ENCODE data around the gene SMC5.

Gene SMC5

DNA sequence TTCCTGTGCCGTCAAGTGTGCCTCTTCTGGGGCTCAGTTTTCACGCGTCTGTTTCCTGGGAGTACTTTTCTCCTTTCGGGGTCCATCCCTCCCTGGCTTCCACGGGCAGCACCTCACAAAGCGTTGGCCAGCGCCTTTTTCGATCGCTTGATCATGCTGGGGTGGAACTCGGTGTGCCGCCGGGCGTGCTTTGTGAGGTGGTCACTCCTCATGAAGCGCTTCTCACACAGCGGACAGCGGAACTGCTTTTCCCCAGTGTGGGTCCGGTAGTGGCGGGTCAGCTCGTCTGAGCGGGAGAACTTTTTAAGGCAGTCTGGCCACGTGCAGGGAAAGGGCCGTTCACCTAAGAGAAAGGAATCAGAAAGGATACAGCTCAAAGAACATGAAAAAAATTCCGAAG, 128.9 kb downstream of the SMC5 start:
- TF ChIP-seq, protein P1, sequence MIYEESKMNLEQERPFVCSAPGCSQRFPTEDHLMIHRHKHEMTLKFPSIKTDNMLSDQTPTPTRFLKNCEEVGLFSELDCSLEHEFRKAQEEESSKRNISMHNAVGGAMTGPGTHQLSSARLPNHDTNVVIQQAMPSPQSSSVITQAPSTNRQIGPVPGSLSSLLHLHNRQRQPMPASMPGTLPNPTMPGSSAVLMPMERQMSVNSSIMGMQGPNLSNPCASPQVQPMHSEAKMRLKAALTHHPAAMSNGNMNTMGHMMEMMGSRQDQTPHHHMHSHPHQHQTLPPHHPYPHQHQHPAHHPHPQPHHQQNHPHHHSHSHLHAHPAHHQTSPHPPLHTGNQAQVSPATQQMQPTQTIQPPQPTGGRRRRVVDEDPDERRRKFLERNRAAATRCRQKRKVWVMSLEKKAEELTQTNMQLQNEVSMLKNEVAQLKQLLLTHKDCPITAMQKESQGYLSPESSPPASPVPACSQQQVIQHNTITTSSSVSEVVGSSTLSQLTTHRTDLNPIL (CRISPR knock-in tag; IDR thresholded peaks at IDR 0.05; ENCODE audit: low read depth) = no peak
- TF ChIP-seq ZC3H10 (CRISPR knock-in tag; IDR thresholded peaks at IDR 0.05) = no peak
- no peak for ATAC-seq

GRCh38 chr9:70389188-70389587, 130.4 kb downstream of the SMC5 start:
- TF ChIP-seq RARB (CRISPR knock-in tag; IDR thresholded peaks at IDR 0.05) (no peak), ZNF565 (CRISPR knock-in tag; conservative IDR thresholded peaks at IDR 0.05; ENCODE audit: low read depth) (no peak), PPARA (CRISPR knock-in tag; IDR thresholded peaks at IDR 0.05; ENCODE audit: borderline replicate concordance) (no peak), ZFP3 (CRISPR knock-in tag; IDR thresholded peaks at IDR 0.05) (no peak), PATZ1 (CRISPR knock-in tag; IDR thresholded peaks at IDR 0.05; ENCODE audit: borderline replicate concordance) (no peak), ZC3H10 (CRISPR knock-in tag; IDR thresholded peaks at IDR 0.05) (no peak), ESRRG (CRISPR knock-in tag; IDR thresholded peaks at IDR 0.05) (no peak), ARNTL (CRISPR knock-in tag; IDR thresholded peaks at IDR 0.05; ENCODE audit: borderline replicate concordance, low read depth) (no peak), GLIS3 (CRISPR knock-in tag; IDR thresholded peaks at IDR 0.05) (no peak)
- TF ChIP-seq, protein P1 (CRISPR knock-in tag; IDR thresholded peaks at IDR 0.05; ENCODE audit: low read depth) = no peak
- ATAC-seq = no peak

- ATAC-seq = peak; percentile 63
- TF ChIP-seq ZNF565 (CRISPR knock-in tag; conservative IDR thresholded peaks at IDR 0.05; ENCODE audit: low read depth) (no peak), ZC3H10 (CRISPR knock-in tag; IDR thresholded peaks at IDR 0.05) (no peak), PATZ1 (CRISPR knock-in tag; IDR thresholded peaks at IDR 0.05; ENCODE audit: borderline replicate concordance) (no peak), CSRNP3 (CRISPR knock-in tag; IDR thresholded peaks at IDR 0.05) (no peak), ARNTL (CRISPR knock-in tag; IDR thresholded peaks at IDR 0.05; ENCODE audit: borderline replicate concordance, low read depth) (no peak), ESRRG (CRISPR knock-in tag; IDR thresholded peaks at IDR 0.05) (no peak), BACH2 (CRISPR knock-in tag; IDR thresholded peaks at IDR 0.05; ENCODE audit: borderline replicate concordance) (no peak), PPARA (CRISPR knock-in tag; IDR thresholded peaks at IDR 0.05; ENCODE audit: borderline replicate concordance) (no peak), CSDC2 (CRISPR knock-in tag; IDR thresholded peaks at IDR 0.05) (no peak), ZFP3 (CRISPR knock-in tag; IDR thresholded peaks at IDR 0.05) (no peak), ZFP30 (CRISPR knock-in tag; IDR thresholded peaks at IDR 0.05) (no peak), ZNF8 (CRISPR knock-in tag; IDR thresholded peaks at IDR 0.05) (no peak), TCF4 (CRISPR knock-in tag; IDR thresholded peaks at IDR 0.05; ENCODE audit: borderline replicate concordance) (no peak), TOX (CRISPR knock-in tag; IDR thresholded peaks at IDR 0.05; ENCODE audit: borderline replicate concordance) (no peak), OSR1 (CRISPR knock-in tag; IDR thresholded peaks at IDR 0.05) (no peak), ISL1 (CRISPR knock-in tag; IDR thresholded peaks at IDR 0.05) (no peak)
- TF ChIP-seq, protein P2, sequence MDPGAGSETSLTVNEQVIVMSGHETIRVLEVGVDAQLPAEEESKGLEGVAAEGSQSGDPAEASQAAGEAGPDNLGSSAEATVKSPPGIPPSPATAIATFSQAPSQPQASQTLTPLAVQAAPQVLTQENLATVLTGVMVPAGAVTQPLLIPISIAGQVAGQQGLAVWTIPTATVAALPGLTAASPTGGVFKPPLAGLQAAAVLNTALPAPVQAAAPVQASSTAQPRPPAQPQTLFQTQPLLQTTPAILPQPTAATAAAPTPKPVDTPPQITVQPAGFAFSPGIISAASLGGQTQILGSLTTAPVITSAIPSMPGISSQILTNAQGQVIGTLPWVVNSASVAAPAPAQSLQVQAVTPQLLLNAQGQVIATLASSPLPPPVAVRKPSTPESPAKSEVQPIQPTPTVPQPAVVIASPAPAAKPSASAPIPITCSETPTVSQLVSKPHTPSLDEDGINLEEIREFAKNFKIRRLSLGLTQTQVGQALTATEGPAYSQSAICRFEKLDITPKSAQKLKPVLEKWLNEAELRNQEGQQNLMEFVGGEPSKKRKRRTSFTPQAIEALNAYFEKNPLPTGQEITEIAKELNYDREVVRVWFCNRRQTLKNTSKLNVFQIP (CRISPR knock-in tag; IDR thresholded peaks at IDR 0.05; ENCODE audit: borderline replicate concordance, low read depth) = no peak
- TF ChIP-seq, protein P3, sequence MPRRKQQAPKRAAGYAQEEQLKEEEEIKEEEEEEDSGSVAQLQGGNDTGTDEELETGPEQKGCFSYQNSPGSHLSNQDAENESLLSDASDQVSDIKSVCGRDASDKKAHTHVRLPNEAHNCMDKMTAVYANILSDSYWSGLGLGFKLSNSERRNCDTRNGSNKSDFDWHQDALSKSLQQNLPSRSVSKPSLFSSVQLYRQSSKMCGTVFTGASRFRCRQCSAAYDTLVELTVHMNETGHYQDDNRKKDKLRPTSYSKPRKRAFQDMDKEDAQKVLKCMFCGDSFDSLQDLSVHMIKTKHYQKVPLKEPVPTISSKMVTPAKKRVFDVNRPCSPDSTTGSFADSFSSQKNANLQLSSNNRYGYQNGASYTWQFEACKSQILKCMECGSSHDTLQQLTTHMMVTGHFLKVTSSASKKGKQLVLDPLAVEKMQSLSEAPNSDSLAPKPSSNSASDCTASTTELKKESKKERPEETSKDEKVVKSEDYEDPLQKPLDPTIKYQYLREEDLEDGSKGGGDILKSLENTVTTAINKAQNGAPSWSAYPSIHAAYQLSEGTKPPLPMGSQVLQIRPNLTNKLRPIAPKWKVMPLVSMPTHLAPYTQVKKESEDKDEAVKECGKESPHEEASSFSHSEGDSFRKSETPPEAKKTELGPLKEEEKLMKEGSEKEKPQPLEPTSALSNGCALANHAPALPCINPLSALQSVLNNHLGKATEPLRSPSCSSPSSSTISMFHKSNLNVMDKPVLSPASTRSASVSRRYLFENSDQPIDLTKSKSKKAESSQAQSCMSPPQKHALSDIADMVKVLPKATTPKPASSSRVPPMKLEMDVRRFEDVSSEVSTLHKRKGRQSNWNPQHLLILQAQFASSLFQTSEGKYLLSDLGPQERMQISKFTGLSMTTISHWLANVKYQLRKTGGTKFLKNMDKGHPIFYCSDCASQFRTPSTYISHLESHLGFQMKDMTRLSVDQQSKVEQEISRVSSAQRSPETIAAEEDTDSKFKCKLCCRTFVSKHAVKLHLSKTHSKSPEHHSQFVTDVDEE (CRISPR knock-in tag; IDR thresholded peaks at IDR 0.05) = no peak
Measured at GRCh38 chr9:70389621-70390266, 131.0 kb downstream of the SMC5 start.

Data from SK-N-SH treated with all-trans-retinoic acid at 6 μM for 48 hours (cell line).